Thymus (tissue), 11 donors: ENCODE measurements around the gene UBR3. TPM values are rescaled to one million over a fixed set of nuclear protein-coding genes. Genes with fewer than 3 reads are reported as not detected.

ENCODE experiments used
- DNase-seq, 9 donors: peaks; one replicate each; pipeline ENCODE4 v3.0.0-alpha.2; 2013; ENCODE audit warnings: low spot score in 9 of 9, low read depth in 6 of 9, missing footprints in 1 of 9
- H3K27ac ChIP-seq, 2 donors: one replicate each; pipeline ENCODE4 v1.5.1; 2013; ENCODE audit warnings: control low read depth in 1 of 2, low read depth in 1 of 2, low read length in 1 of 2, mild to moderate bottlenecking in 1 of 2, moderate library complexity in 1 of 2
- H3K27me3 ChIP-seq, 2 donors: one replicate each; pipeline ENCODE4 v1.5.1; 2013; ENCODE audit warnings: low read length in 1 of 2; ENCODE audit not compliant: control insufficient read depth in 2 of 2, insufficient read depth in 1 of 2
- H3K36me3 ChIP-seq, 2 donors: one replicate each; pipeline ENCODE4 v1.5.1; 2013; ENCODE audit warnings: low read length in 1 of 2, mild to moderate bottlenecking in 1 of 2, moderate library complexity in 1 of 2; ENCODE audit not compliant: control insufficient read depth in 2 of 2, insufficient read depth in 2 of 2
- H3K4me1 ChIP-seq, 2 donors: one replicate each; pipeline ENCODE4 v1.5.1; 2013; ENCODE audit warnings: low read length in 2 of 2; ENCODE audit not compliant: control insufficient read depth in 2 of 2, insufficient read depth in 2 of 2
- H3K4me3 ChIP-seq, 2 donors: one replicate each; pipeline ENCODE4 v1.5.1; 2013; ENCODE audit warnings: low read length in 2 of 2, control low read depth in 1 of 2, mild to moderate bottlenecking in 1 of 2
- H3K9me3 ChIP-seq, 2 donors: one replicate each; pipeline ENCODE4 v1.5.1; 2013; ENCODE audit warnings: low read length in 1 of 2, mild to moderate bottlenecking in 1 of 2; ENCODE audit not compliant: control insufficient read depth in 2 of 2, insufficient read depth in 1 of 2
- WGBS: extraction: QIAGEN DNeasy Blood & Tissue Kit; methylation state at CpG from one replicate; pipeline ENCODE4 v1.1.7; 2013; 5-methylcytosine and 5-hydroxymethylcytosine counted together
- polyA plus RNA-seq: library from polyadenylated mRNA; stranded (reverse); fragments of 200-250 nt; gene quantifications from one replicate; pipeline ENCODE4 v1.2.3, GENCODE V29; 2013
- total RNA-seq: library from RNA; stranded (reverse); fragments of 120-200 nt; gene quantifications from one replicate; pipeline ENCODE4 v1.2.4, GENCODE V29; 2013
- donor health status: healthy.

Gene UBR3
- total and polyA plus RNA-seq, 2 donors: 14.1 to 20.1 TPM

- Histone ChIP-seq H3K4me1 (no peaks in the 10 kb centered on the region), H3K27ac (no peak overlapping the region), H3K36me3 (peaks cover 3% of the 10 kb centered on the region in 2 donors), H3K27me3 (no peaks in the 10 kb centered on the region), H3K4me3 (no peak overlapping the region), H3K9me3 (no peaks in the 10 kb centered on the region)
- DNase-seq: no peak
- WGBS: 98% methylated on average over 2 of the region's 2 CpGs
Measured at GRCh38 chr2:169906731-169907130, 79.5 kb downstream of the UBR3 start.

DNA sequence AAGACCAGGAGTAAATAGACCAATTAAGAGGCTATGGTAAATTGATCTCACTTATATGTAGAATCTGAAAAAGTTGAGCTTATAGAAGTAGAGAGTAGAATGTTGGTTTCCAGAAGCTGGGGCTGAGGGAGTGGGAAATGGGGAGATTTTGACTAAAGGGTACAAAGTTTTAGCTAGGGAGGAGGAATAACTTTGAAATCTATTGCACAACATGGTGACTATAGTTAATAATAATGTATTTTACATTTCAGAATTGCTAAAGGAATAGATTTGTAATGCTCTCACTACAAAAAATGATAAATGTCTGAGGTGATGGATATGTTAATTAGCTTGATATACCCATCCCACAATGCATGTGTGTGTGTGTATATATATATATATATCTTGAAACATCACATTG lies 82.1 kb downstream of the UBR3 start:
- Histone ChIP-seq H3K36me3 (peaks cover 3% of the 10 kb centered on the region in 2 donors), H3K27me3 (no peaks in the 10 kb centered on the region), H3K4me3 (no peak overlapping the region), H3K4me1 (no peaks in the 10 kb centered on the region), H3K27ac (no peak overlapping the region), H3K9me3 (no peaks in the 10 kb centered on the region)
- no peak for DNase-seq

GRCh38 chr2:169910109-169910799 lies 83.0 kb downstream of the UBR3 start:
- no peaks in the 10 kb centered on the region for H3K9me3 ChIP-seq
- H3K27me3 ChIP-seq: no peaks in the 10 kb centered on the region
- WGBS: 84% methylated on average over 7 of the region's 7 CpGs
- H3K36me3 ChIP-seq: peaks cover 3% of the 10 kb centered on the region in 2 donors
- H3K4me1 ChIP-seq: no peaks in the 10 kb centered on the region
- no peak overlapping the region for H3K4me3 ChIP-seq
- DNase-seq: no peak
- no peak overlapping the region for H3K27ac ChIP-seq

GRCh38 chr2:169911119-169911518 lies 83.9 kb downstream of the UBR3 start:
- Histone ChIP-seq H3K27ac (no peak overlapping the region), H3K9me3 (no peaks in the 10 kb centered on the region), H3K27me3 (no peaks in the 10 kb centered on the region), H3K4me3 (no peak overlapping the region), H3K36me3 (peaks cover under 1 to 3% of the 10 kb centered on the region in 2 donors), H3K4me1 (no peaks in the 10 kb centered on the region)
- WGBS: 99% methylated on average over 1 of the region's 1 CpG
- no peak for DNase-seq

DNA sequence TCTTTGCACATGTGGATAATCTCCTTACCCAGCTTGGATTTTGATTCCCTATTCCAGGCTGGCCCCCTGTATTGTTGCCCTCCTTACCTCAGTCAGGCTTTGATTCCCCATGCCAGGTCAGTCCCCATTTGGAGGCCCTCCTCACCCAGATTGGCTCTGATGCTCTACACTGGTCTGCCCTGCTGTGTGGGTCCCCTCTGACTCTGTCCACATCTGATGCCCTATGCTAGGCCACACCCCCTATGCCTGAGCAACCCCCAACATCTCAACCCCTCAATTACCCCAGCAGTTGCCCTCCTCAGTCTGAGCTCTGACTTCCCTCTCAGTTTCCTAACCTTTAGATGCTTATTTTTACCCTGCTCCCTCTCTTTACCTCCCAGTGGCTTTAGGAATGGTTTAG lies 89.4 kb downstream of the UBR3 start:
- no peak for DNase-seq
- Histone ChIP-seq H3K4me1 (no peaks in the 10 kb centered on the region), H3K27ac (no peak overlapping the region), H3K36me3 (peaks cover 4 to 7% of the 10 kb centered on the region in 2 donors), H3K4me3 (no peak overlapping the region), H3K27me3 (no peaks in the 10 kb centered on the region), H3K9me3 (no peaks in the 10 kb centered on the region)

GRCh38 chr2:169923977-169924376 lies 96.7 kb downstream of the UBR3 start:
- Histone ChIP-seq H3K36me3 (peaks cover 7 to 11% of the 10 kb centered on the region in 2 donors), H3K4me3 (no peak overlapping the region), H3K9me3 (no peaks in the 10 kb centered on the region), H3K4me1 (no peaks in the 10 kb centered on the region), H3K27me3 (no peaks in the 10 kb centered on the region), H3K27ac (no peak overlapping the region)
- DNase-seq: no peak

- Histone ChIP-seq H3K4me1 (no peaks in the 10 kb centered on the region), H3K9me3 (no peaks in the 10 kb centered on the region), H3K27me3 (no peaks in the 10 kb centered on the region), H3K27ac (no peak overlapping the region), H3K36me3 (peaks cover 7 to 17% of the 10 kb centered on the region in 2 donors), H3K4me3 (no peak overlapping the region)
- WGBS: 97% methylated on average over 2 of the region's 2 CpGs
- no peak for DNase-seq
Measured at GRCh38 chr2:169925968-169926367, 98.7 kb downstream of the UBR3 start.

GRCh38 chr2:169928463-169928864 lies 101.2 kb downstream of the UBR3 start:
- no peak overlapping the region for H3K27ac ChIP-seq
- 81% methylated on average over 1 of the region's 1 CpG for WGBS
- peaks cover 7 to 17% of the 10 kb centered on the region in 2 donors for H3K36me3 ChIP-seq
- peak in 8 of 9 donors; percentile 8 to 54 (median 24) for DNase-seq
- H3K9me3 ChIP-seq: no peaks in the 10 kb centered on the region
- H3K4me3 ChIP-seq: no peak overlapping the region
- no peaks in the 10 kb centered on the region for H3K27me3 ChIP-seq
- H3K4me1 ChIP-seq: no peaks in the 10 kb centered on the region

GRCh38 chr2:169933124-169933711 lies 106.0 kb downstream of the UBR3 start:
- H3K9me3 ChIP-seq: no peaks in the 10 kb centered on the region
- 89% methylated on average over 2 of the region's 2 CpGs for WGBS
- no peaks in the 10 kb centered on the region for H3K27me3 ChIP-seq
- H3K4me3 ChIP-seq: no peak overlapping the region
- H3K36me3 ChIP-seq: peaks cover 0 to 14% of the 10 kb centered on the region in 2 donors
- no peaks in the 10 kb centered on the region for H3K4me1 ChIP-seq
- H3K27ac ChIP-seq: no peak overlapping the region
- peak in 3 of 9 donors; percentile 3 to 8 (median 4) for DNase-seq
